Gastroesophageal sphincter (tissue), 3 donors: ENCODE measurements around the gene KCTD3.

Source experiments
- POLR2A ChIP-seq, 2 donors: fragments of 450-650 bp; IDR thresholded peaks; one replicate each; pipeline ENCODE4 v1.6.1; 2017; ENCODE audit warnings: antibody characterized with exemption in 2 of 2, mild to moderate bottlenecking in 2 of 2, moderate library complexity in 1 of 2
- POLR2AphosphoS5 ChIP-seq: sonication (generic); formaldehyde crosslinking; IDR thresholded peaks from one replicate; pipeline ENCODE4 v1.6.1; 2017; ENCODE audit warnings: antibody characterized with exemption
- TF ChIP-seq, protein P1 (sequence below), 4 experiments: fragments of 200-600 bp in 2 of 4; fragments of 450-650 bp in 2 of 4; sonication (generic) in 1 of 4; IDR thresholded peaks; one replicate each; pipeline ENCODE4 v1.5.1; 2017 to 2019; ENCODE audit warnings: antibody characterized with exemption in 4 of 4, mild to moderate bottlenecking in 2 of 4, moderate library complexity in 2 of 4

DNA sequence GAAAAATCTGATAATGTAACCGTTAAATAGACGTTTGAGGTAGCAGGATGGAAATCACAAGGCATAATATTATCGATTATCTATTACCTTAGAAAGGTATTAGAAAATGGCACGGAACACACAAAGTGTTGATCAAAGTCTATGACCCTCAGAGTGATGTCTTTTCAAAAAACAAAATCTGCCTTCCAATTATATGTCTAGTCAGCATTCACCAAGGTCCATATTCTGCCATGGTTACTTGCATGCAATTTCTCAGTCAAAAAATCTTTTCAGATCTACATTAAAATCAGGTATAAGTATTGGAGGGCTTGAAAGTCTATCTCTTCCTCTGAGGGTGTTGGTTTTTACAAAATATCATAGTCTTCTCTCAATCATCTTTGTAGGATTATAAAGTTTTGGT is 81.9 kb downstream of the KCTD3 start:
- TF ChIP-seq, protein P1, sequence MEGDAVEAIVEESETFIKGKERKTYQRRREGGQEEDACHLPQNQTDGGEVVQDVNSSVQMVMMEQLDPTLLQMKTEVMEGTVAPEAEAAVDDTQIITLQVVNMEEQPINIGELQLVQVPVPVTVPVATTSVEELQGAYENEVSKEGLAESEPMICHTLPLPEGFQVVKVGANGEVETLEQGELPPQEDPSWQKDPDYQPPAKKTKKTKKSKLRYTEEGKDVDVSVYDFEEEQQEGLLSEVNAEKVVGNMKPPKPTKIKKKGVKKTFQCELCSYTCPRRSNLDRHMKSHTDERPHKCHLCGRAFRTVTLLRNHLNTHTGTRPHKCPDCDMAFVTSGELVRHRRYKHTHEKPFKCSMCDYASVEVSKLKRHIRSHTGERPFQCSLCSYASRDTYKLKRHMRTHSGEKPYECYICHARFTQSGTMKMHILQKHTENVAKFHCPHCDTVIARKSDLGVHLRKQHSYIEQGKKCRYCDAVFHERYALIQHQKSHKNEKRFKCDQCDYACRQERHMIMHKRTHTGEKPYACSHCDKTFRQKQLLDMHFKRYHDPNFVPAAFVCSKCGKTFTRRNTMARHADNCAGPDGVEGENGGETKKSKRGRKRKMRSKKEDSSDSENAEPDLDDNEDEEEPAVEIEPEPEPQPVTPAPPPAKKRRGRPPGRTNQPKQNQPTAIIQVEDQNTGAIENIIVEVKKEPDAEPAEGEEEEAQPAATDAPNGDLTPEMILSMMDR (IDR thresholded peaks at IDR 0.05), result no peak
- no peak for TF ChIP-seq POLR2AphosphoS5
- no peak for TF ChIP-seq POLR2A (IDR thresholded peaks at IDR 0.05)
